ENCODE data around the gene DBNDD1. TPM values are rescaled to one million over a fixed set of nuclear protein-coding genes. Genes with fewer than 3 reads are reported as not detected.
"Not testable (repeated sequence)": the region's sequence is repeated elsewhere in the genome, so short reads cannot be mapped to it uniquely, and the experiment has no call there.

DBNDD1 gene
- total RNA-seq, 2 experiments from 2014 or later, result 0.07 to 0.15 TPM

DNA sequence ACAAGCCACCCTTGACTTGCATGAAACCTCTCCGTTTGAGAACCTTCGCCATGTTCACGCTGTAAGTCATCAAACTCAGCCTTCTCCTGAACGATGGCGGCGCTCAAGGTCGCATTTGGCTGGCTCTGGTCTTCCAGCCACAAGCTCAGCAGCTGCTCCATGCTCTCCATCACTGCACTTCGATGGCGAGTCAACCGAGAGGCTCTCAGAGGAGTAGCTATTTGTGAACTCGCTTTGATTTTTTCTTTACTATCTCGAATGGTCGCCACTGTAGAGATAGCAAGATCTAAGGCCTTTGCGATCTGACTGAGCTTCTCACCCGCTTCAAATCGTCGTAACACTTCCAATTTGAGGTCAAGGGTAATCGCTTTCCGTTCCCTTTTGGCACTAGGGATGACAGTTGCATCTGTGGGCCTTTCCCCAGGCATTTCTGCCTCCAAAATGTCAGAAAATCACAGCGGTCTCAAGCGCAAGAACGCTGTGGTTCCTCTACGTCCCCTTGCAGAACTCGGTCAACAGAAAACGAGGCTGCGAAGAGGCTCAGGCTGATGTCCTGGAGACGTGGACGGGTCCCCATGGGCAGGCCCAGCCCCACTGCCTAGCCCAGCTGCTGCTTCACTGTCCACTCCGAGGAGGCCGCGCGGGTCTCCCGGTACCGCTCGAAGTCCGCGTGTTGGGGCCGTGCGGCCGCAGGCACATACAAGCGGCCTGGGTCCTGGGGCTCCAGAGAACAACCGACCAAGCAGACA is 47.6 kb downstream of the DBNDD1 start:
- Mint-ChIP-seq H3K27me3 (no peaks in the 10 kb centered on the region), H3K36me3 (ENCODE audit: low read depth) (peaks cover 15% of the 10 kb centered on the region), H3K4me3 (peak overlapping the region; percentile 100), H3K27ac (peak overlapping the region; percentile 100), H3K9me3 (peaks cover 8% of the 10 kb centered on the region), H3K4me1 (peaks cover 27% of the 10 kb centered on the region)
- ChIA-PET POLR2A (no interaction called here), CTCF (interaction anchor here (0.5 to 0.9 kb wide), 3 partner anchors 12 to 266 kb away, joined by 3 to 4 read pairs (median 3); no protein-coding TSS in a partner anchor)
- no peak for DNase-seq

DNA sequence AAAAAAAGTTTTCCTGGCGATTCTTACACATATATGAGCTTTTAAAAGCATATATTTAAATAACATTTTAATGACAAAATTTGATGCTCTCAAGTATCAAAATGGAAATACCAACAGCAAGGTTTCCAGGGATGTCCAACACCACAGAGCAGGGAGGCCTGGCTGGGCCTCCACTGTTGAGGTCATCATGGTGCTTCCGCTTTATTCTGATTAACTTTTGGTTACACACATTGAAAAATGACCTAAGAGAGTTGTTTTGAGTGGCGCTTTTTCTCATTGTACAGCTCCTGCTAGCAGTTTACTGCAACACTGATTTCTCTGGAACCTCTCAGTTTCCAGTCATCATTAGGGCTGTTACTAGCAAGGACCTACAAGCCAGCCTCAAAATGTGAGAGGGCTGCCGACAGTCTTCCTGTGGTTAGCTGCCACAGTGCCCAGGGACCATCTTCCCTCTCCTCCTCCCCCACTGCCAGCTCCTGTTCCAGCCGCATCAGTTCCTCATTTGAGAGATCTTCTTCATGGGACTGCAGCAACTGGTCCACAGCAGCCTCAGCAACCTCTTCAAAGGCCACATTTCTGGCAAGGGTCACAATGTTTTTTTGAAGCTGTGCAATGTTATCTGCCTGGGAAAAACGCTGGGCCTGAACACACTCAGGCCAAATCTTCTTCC is 49.4 kb downstream of the DBNDD1 start:
- ChIA-PET POLR2A (no interaction called here), CTCF (no interaction called here)
- H3K27me3 Mint-ChIP-seq, result no peaks in the 10 kb centered on the region
- H3K9me3 Mint-ChIP-seq, result peaks cover 8% of the 10 kb centered on the region
- H3K4me3 Mint-ChIP-seq, result no peak overlapping the region
- H3K36me3 Mint-ChIP-seq (ENCODE audit: low read depth), result peaks cover 15% of the 10 kb centered on the region
- H3K4me1 Mint-ChIP-seq, result peaks cover 27% of the 10 kb centered on the region
- DNase-seq, result no peak
- H3K27ac Mint-ChIP-seq, result no peak overlapping the region

DNA sequence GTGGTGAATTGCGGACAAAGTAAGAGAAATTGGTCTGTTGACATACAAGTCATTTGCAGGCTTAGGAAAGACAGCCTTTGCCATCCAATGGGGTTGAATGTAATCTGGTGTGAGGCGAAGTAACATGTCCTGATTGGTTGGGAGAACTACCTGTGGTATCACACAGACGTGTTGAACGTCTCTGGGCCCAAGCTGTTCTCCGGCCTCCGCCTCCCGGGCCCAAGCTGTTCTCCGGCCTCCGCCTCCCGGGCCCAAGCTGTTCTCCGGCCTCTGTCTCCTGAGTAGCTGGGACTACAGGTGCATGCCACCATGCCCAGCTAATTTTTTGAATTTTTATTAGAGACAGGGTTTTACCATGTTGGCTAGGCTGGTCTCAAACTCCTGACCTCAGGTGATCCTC is 51.2 kb downstream of the DBNDD1 start:
- H3K4me3 Mint-ChIP-seq, H3K27me3 Mint-ChIP-seq, POLR2A ChIA-PET, CTCF ChIA-PET, DNase-seq, H3K9me3 Mint-ChIP-seq, H3K27ac Mint-ChIP-seq: not testable (repeated sequence)
- Mint-ChIP-seq H3K4me1 (peaks cover 16% of the 10 kb centered on the region), H3K36me3 (ENCODE audit: low read depth) (peaks cover 12% of the 10 kb centered on the region)

- DNase-seq, POLR2A ChIA-PET, H3K27ac Mint-ChIP-seq, H3K4me3 Mint-ChIP-seq, H3K9me3 Mint-ChIP-seq, CTCF ChIA-PET, H3K27me3 Mint-ChIP-seq: not testable (repeated sequence)
- Mint-ChIP-seq H3K4me1 (peaks cover 16% of the 10 kb centered on the region), H3K36me3 (ENCODE audit: low read depth) (peaks cover 12% of the 10 kb centered on the region)
These were observed 51.8 kb downstream of the DBNDD1 start for GRCh38 chr16:89967436-89967835.

DNA sequence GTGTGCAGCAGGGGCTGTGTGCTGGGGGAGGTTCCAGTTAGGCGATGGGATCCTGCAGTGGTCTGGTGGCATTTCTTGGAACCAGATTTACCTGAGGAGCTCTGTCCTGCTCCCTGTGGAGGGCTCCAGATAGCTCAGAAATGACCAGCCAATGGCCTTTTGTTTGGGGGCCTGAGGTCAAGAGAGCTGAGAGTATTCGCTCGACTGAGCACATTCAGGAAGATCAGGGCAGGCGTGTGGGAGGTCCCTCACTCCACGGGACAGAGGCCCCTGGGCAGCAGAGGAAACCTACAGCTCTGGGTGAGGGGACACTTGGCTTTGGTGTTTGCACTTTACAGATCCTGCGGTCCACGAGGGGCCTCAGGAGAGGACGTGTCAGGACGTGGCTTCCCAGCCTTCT is 52.5 kb downstream of the DBNDD1 start:
- no peak for DNase-seq
- Mint-ChIP-seq H3K36me3 (ENCODE audit: low read depth) (peaks cover 12% of the 10 kb centered on the region), H3K27me3 (no peaks in the 10 kb centered on the region), H3K27ac (no peak overlapping the region), H3K4me1 (peaks cover 14% of the 10 kb centered on the region), H3K4me3 (no peak overlapping the region), H3K9me3 (peaks cover 8% of the 10 kb centered on the region)
- ChIA-PET POLR2A (no interaction called here), CTCF (no interaction called here)

DNA sequence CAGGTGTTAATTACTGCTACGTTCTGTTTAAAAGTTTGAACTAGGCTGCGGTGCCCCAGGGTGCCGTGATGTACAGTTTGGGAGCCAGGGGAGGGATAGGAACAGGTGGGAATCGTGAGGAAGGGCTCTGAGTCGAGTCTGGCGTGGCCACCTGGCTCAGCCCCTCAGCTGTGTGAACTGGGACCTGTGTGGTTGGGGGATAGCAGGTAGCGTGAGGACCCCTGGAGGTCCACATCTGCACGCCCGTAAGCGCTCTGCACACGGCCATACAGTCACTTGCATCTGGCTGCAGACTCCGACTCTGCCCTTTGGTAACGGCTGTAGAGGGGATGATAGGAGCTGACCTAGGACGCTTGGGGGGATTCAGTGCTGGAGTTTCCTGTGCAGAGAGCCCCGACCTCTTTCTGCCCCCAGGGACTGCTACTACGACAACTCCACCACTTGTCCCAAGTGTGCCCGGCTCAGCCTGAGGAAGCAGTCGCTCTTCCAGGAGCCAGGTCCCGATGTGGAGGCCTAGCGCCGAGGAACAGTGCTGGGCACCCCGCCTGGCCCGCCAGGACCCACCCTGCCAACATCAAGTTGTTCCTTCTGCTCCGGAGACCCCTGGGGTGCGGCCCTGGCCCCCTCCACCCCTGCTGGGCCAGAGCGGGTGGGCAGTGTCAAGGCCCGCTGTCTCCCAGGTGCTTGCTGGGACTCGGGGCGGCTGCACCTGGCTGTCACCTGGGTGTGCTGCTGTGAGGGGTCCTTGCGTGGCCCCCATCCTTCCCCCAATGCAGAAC is 53.6 kb downstream of the DBNDD1 start:
- Mint-ChIP-seq H3K27ac (no peak overlapping the region), H3K36me3 (ENCODE audit: low read depth) (peaks cover 7% of the 10 kb centered on the region), H3K27me3 (no peaks in the 10 kb centered on the region), H3K4me3 (no peak overlapping the region), H3K9me3 (peaks cover 5% of the 10 kb centered on the region), H3K4me1 (peaks cover 3% of the 10 kb centered on the region)
- ChIA-PET POLR2A (no interaction called here), CTCF (no interaction called here)
- DNase-seq, result no peak

- DNase-seq, result no peak
- H3K4me1 Mint-ChIP-seq, result no peaks in the 10 kb centered on the region
- ChIA-PET POLR2A (no interaction called here), CTCF (no interaction called here)
- H3K36me3 Mint-ChIP-seq (ENCODE audit: low read depth), result no peaks in the 10 kb centered on the region
- H3K27ac Mint-ChIP-seq, result no peak overlapping the region
- H3K9me3 Mint-ChIP-seq, result no peaks in the 10 kb centered on the region
- H3K27me3 Mint-ChIP-seq, result no peaks in the 10 kb centered on the region
- no peak overlapping the region for H3K4me3 Mint-ChIP-seq
These were observed 55.1 kb downstream of the DBNDD1 start for GRCh38 chr16:89964201-89964600.

- no peak for DNase-seq
- H3K9me3 Mint-ChIP-seq, result no peaks in the 10 kb centered on the region
- H3K4me3 Mint-ChIP-seq, result no peak overlapping the region
- H3K27ac Mint-ChIP-seq, result no peak overlapping the region
- peaks cover 7% of the 10 kb centered on the region for H3K36me3 Mint-ChIP-seq (ENCODE audit: low read depth)
- H3K27me3 Mint-ChIP-seq, result no peaks in the 10 kb centered on the region
- ChIA-PET CTCF (interaction anchor here (1.2 kb wide), 1 partner anchor 14 kb away, joined by 3 read pairs; no protein-coding TSS in a partner anchor), POLR2A (no interaction called here)
- no peaks in the 10 kb centered on the region for H3K4me1 Mint-ChIP-seq
These were observed 56.3 kb downstream of the DBNDD1 start for GRCh38 chr16:89962754-89963498.

GRCh38 chr16:89961920-89962319 is 57.3 kb downstream of the DBNDD1 start:
- no peaks in the 10 kb centered on the region for H3K4me1 Mint-ChIP-seq
- no peaks in the 10 kb centered on the region for H3K9me3 Mint-ChIP-seq
- no peak for DNase-seq
- H3K27ac Mint-ChIP-seq, result no peak overlapping the region
- H3K4me3 Mint-ChIP-seq, result no peak overlapping the region
- peaks cover 7% of the 10 kb centered on the region for H3K36me3 Mint-ChIP-seq (ENCODE audit: low read depth)
- POLR2A ChIA-PET, result no interaction called here
- H3K27me3 Mint-ChIP-seq, result no peaks in the 10 kb centered on the region
- CTCF ChIA-PET, result no interaction called here

DNA sequence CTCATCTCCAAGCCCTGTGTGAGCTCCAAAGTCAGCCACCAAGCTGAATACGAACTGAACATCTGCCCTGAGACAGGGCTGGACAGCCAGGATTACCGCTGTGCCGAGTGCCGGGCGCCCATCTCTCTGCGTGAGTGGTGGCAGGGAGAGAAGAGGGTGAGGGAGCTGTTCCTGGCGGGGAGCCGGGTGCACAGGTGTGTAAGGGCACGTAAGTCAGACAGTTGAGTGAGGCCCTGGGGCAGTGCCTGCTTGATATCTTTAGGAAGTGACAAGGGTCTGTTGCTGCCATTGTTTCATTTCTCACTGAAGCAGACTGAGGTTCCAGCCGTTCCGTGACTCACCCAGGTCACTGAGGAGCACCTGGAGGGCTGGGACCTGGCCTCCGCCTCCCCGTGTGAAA is 58.3 kb downstream of the DBNDD1 start:
- no peaks in the 10 kb centered on the region for H3K4me1 Mint-ChIP-seq
- CTCF ChIA-PET, result no interaction called here
- peak overlapping the region; percentile 9 for H3K27ac Mint-ChIP-seq
- no peaks in the 10 kb centered on the region for H3K9me3 Mint-ChIP-seq
- no peak for DNase-seq
- POLR2A ChIA-PET, result no interaction called here
- H3K27me3 Mint-ChIP-seq, result no peaks in the 10 kb centered on the region
- H3K4me3 Mint-ChIP-seq, result no peak overlapping the region
- H3K36me3 Mint-ChIP-seq (ENCODE audit: low read depth), result peaks cover 7% of the 10 kb centered on the region

DNA sequence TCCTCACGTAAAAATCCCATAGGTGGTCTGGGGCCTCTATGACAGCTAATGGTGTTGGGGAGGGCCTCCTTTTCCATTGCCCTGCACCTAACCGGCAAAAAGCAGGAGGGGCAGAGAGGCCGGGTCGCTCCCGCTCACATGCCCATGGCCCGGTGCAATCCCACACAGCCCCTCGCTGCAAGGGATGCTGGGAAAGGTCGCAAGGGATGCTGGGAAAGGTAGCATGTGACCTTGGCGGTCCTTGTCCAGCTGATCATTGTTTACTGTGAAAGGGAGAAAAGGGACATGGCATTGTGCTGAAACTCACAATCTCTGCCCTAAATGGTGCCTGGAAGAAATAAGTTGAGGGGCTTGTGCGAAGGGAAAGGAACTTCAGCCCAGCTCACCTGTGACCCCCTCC is 60.7 kb downstream of the DBNDD1 start:
- no peaks in the 10 kb centered on the region for H3K4me1 Mint-ChIP-seq
- peaks cover 7% of the 10 kb centered on the region for H3K36me3 Mint-ChIP-seq (ENCODE audit: low read depth)
- CTCF ChIA-PET, result no interaction called here
- no peaks in the 10 kb centered on the region for H3K9me3 Mint-ChIP-seq
- POLR2A ChIA-PET, result no interaction called here
- H3K4me3 Mint-ChIP-seq, result no peak overlapping the region
- H3K27me3 Mint-ChIP-seq, result no peaks in the 10 kb centered on the region
- H3K27ac Mint-ChIP-seq, result no peak overlapping the region
- no peak for DNase-seq

GRCh38 chr16:89958068-89958467 is 61.2 kb downstream of the DBNDD1 start:
- peaks cover 7% of the 10 kb centered on the region for H3K36me3 Mint-ChIP-seq (ENCODE audit: low read depth)
- CTCF ChIA-PET, result interaction anchor here (0.6 kb wide), 1 partner anchor 10 kb away, joined by 3 read pairs; no protein-coding TSS in a partner anchor
- DNase-seq, result no peak

More at GRCh38 chr16:89958068-89958467, 61.2 kb downstream of the DBNDD1 start:
- Mint-ChIP-seq H3K4me1 (no peaks in the 10 kb centered on the region), H3K27ac (no peak overlapping the region), H3K27me3 (no peaks in the 10 kb centered on the region), H3K9me3 (no peaks in the 10 kb centered on the region), H3K4me3 (no peak overlapping the region)
- POLR2A ChIA-PET, result no interaction called here
